Bone marrow (tissue), 2 donors: ENCODE results near the gene CFD.
"Not testable (repeated sequence)": the region's sequence is repeated elsewhere in the genome, so short reads cannot be mapped to it uniquely, and the experiment has no call there.

Source experiments
- DNase-seq, 2 donors: peaks; one replicate each; lab custom pipeline; 2025; lab: John Stamatoyannopoulos, UW

Gene CFD

GRCh38 chr19:888581-889385 lies 29.3 kb downstream of the CFD start:
- no peak for DNase-seq

- DNase-seq, result no peak
These were observed 30.3 kb downstream of the CFD start for GRCh38 chr19:889662-890295.

GRCh38 chr19:890831-891230 lies 31.4 kb downstream of the CFD start:
- no peak for DNase-seq

GRCh38 chr19:891421-892200 lies 32.1 kb downstream of the CFD start:
- DNase-seq, result not testable (repeated sequence)

- DNase-seq, result no peak
These were observed 32.9 kb downstream of the CFD start for GRCh38 chr19:892243-892893.

GRCh38 chr19:892894-893689 lies 33.6 kb downstream of the CFD start, which contains the start of the genes MED16 and RNU6-9:
Gene MED16 (minus strand): TSS chr19:893187. CDS start chr19:891131, 2,056 bp downstream.
Gene RNU6-9 (plus strand): TSS chr19:893484.
- DNase-seq, result peak; percentile 77 to 90

- DNase-seq, result no peak
These were observed 37.0 kb downstream of the CFD start for GRCh38 chr19:896434-896833.

GRCh38 chr19:896999-897398 lies 37.5 kb downstream of the CFD start:
- DNase-seq, result no peak

- DNase-seq, result no peak
These were observed 38.1 kb downstream of the CFD start for GRCh38 chr19:897442-898039.

- no peak for DNase-seq
These were observed 39.2 kb downstream of the CFD start for GRCh38 chr19:898663-899062.

- no peak for DNase-seq
These were observed 40.0 kb downstream of the CFD start for GRCh38 chr19:899336-900042.

- no peak for DNase-seq
These were observed 40.5 kb downstream of the CFD start for GRCh38 chr19:900043-900301.

- no peak for DNase-seq
These were observed 41.0 kb downstream of the CFD start for GRCh38 chr19:900302-901111.

- no peak for DNase-seq
These were observed 42.0 kb downstream of the CFD start for GRCh38 chr19:901216-902092.

GRCh38 chr19:902093-902370 lies 42.6 kb downstream of the CFD start:
- no peak for DNase-seq

- no peak for DNase-seq
These were observed 43.2 kb downstream of the CFD start for GRCh38 chr19:902446-903226.

- no peak for DNase-seq
These were observed 43.9 kb downstream of the CFD start for GRCh38 chr19:903266-903797.

- DNase-seq, result no peak
These were observed 45.1 kb downstream of the CFD start for GRCh38 chr19:904545-904944.
